ENCODE measurements around the gene SPSB1.

SPSB1 gene

GRCh38 chr1:9322661-9323244 is 30.1 kb downstream of the SPSB1 start:
- H3K4me1 ChIP-seq (ENCODE audit: control insufficient read depth, insufficient read depth, low read length): no peaks in the 10 kb centered on the region; the same call in 1 of the 2 replicates
- POLR2A ChIA-PET: interaction anchor here (0.5 kb wide), 1 partner anchor 12 kb away, joined by 4 read pairs; no protein-coding TSS in a partner anchor
- TF ChIP-seq MZF1 (tag by site-specific recombination; IDR thresholded peaks at IDR 0.05; ENCODE audit: borderline replicate concordance): no peak
- TF ChIP-seq YY2 (tag by site-specific recombination; IDR thresholded peaks at IDR 0.05): no peak
- TF ChIP-seq ZNF169 (tag by site-specific recombination; IDR thresholded peaks at IDR 0.05): no peak
- no peak for TF ChIP-seq ZNF132 (tag by site-specific recombination; IDR thresholded peaks at IDR 0.05; ENCODE audit: borderline replicate concordance)
- TF ChIP-seq ZNF433 (tag by site-specific recombination; IDR thresholded peaks at IDR 0.05; ENCODE audit: low read depth): no peak
- peaks cover 0 to 3% of the 10 kb centered on the region in 2 experiments; a peak in 1 of 3 replicates for H3K36me3 ChIP-seq (ENCODE audit: control insufficient read depth in 2 of 2, insufficient read depth in 1 of 2, low read length in 2 of 2)
- H3K4me3 ChIP-seq (ENCODE audit: low read depth, low read length): no peak overlapping the region
- no peak overlapping the region for H3K27ac ChIP-seq (ENCODE audit: extremely low read depth, low read depth, low read length)
- CTCF ChIA-PET: no interaction called here
- no peaks in the 10 kb centered on the region for H3K9me3 ChIP-seq (ENCODE audit: control insufficient read depth, insufficient read depth, low read depth, low read length)

GRCh38 chr1:9324246-9325096 is 31.8 kb downstream of the SPSB1 start:
- Histone ChIP-seq H3K4me1 (ENCODE audit: control insufficient read depth, insufficient read depth, low read length) (no peaks in the 10 kb centered on the region; the same call in 1 of the 2 replicates), H3K9me3 (ENCODE audit: control insufficient read depth, insufficient read depth, low read depth, low read length) (no peaks in the 10 kb centered on the region), H3K36me3 (ENCODE audit: control insufficient read depth in 2 of 2, insufficient read depth in 1 of 2, low read length in 2 of 2) (no peaks in the 10 kb centered on the region), H3K4me3 (ENCODE audit: low read depth, low read length) (no peak overlapping the region), H3K27ac (ENCODE audit: extremely low read depth, low read depth, low read length) (no peak overlapping the region)
- ChIA-PET CTCF (no interaction called here), POLR2A (no interaction called here)
- TF ChIP-seq ZNF426 (tag by site-specific recombination; IDR thresholded peaks at IDR 0.05): no peak
- 0 out of 2 replicates have a peak, but pooled peaks have one; percentile 17 for TF ChIP-seq ZNF600 (tag by site-specific recombination; IDR thresholded peaks at IDR 0.05)

GRCh38 chr1:9326596-9326995 is 33.9 kb downstream of the SPSB1 start:
- Histone ChIP-seq H3K27ac (ENCODE audit: extremely low read depth, low read depth, low read length) (no peak overlapping the region), H3K36me3 (ENCODE audit: control insufficient read depth in 2 of 2, insufficient read depth in 1 of 2, low read length in 2 of 2) (no peaks in the 10 kb centered on the region), H3K9me3 (ENCODE audit: control insufficient read depth, insufficient read depth, low read depth, low read length) (no peaks in the 10 kb centered on the region), H3K4me3 (ENCODE audit: low read depth, low read length) (no peak overlapping the region), H3K4me1 (ENCODE audit: control insufficient read depth, insufficient read depth, low read length) (no peaks in the 10 kb centered on the region)
- POLR2A ChIA-PET: interaction anchor here (0.6 kb wide), 1 partner anchor 228 kb away, joined by 4 read pairs; no protein-coding TSS in a partner anchor
- no peak for TF ChIP-seq SETDB1 (IDR thresholded peaks at IDR 0.05; ENCODE audit: insufficient read length, low read length)
- TF ChIP-seq KLF10 (tag by site-specific recombination; IDR thresholded peaks at IDR 0.05): no peak
- TF ChIP-seq SCRT1 (tag by site-specific recombination; IDR thresholded peaks at IDR 0.05; ENCODE audit: borderline replicate concordance): no peak
- no peak for TF ChIP-seq ELK4 (IDR thresholded peaks at IDR 0.05; ENCODE audit: borderline replicate concordance, low read depth, low read length)
- no peak for TF ChIP-seq ZNF362 (tag by site-specific recombination; IDR thresholded peaks at IDR 0.05)
- no peak for TF ChIP-seq ZNF214 (tag by site-specific recombination; IDR thresholded peaks at IDR 0.05; ENCODE audit: borderline replicate concordance)
- CTCF ChIA-PET: interaction anchor here (0.5 kb wide), 1 partner anchor 201 kb away, joined by 3 read pairs; no protein-coding TSS in a partner anchor

- Histone ChIP-seq H3K36me3 (ENCODE audit: control insufficient read depth in 2 of 2, insufficient read depth in 1 of 2, low read length in 2 of 2) (no peaks in the 10 kb centered on the region), H3K4me3 (ENCODE audit: low read depth, low read length) (no peak overlapping the region), H3K9me3 (ENCODE audit: control insufficient read depth, insufficient read depth, low read depth, low read length) (no peaks in the 10 kb centered on the region), H3K27ac (ENCODE audit: extremely low read depth, low read depth, low read length) (no peak overlapping the region), H3K4me1 (ENCODE audit: control insufficient read depth, insufficient read depth, low read length) (no peaks in the 10 kb centered on the region)
- no peak for TF ChIP-seq ZNF513 (tag by site-specific recombination; IDR thresholded peaks at IDR 0.05)
- TF ChIP-seq ZNF239 (tag by site-specific recombination; IDR thresholded peaks at IDR 0.05): peak; percentile 96
- CTCF ChIA-PET: no interaction called here
- POLR2A ChIA-PET: no interaction called here
Measured at GRCh38 chr1:9328201-9328600, 35.5 kb downstream of the SPSB1 start.
